Measurements from ENCODE around the gene PPARG.

Gene PPARG

DNA sequence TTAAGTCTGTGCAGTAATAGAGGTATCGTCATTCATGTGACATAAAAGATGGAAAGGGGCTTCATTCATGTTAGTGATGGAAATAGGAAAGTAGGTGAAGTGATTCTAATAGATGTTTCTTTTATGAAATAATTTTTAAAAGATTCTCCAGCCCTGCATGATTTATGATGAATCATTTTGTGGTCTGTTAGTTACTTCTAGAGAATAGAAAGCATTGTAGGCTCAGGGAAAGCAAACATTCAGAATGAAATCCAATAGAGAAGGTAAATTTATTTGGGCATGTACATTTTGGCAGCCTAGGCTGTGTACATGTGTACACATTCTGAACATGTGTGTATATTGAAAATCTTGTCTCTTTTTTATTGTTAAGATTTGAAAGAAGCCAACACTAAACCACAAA is 23.1 kb downstream of the PPARG start:
- DNase-seq (ENCODE audit: low spot score): no peak

DNA sequence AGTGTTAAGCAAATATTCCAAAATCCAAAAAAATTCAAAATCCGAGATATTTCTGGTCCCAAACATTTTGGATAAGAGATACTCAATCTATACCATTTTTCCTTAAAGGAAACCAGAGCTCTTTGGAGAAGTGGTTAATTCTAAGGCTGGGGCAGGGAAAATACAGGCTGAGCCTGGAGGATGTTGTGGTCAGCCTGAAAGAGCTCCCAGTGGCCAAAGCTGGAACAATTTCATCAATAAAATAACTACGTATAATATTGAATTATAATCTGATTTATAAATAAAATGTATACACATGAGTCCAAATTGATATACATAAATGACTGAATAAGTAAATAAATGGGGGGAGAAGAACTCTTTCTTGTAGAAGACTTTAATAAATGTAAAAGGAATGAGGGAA is 24.6 kb downstream of the PPARG start:
- DNase-seq (ENCODE audit: low spot score): no peak

DNA sequence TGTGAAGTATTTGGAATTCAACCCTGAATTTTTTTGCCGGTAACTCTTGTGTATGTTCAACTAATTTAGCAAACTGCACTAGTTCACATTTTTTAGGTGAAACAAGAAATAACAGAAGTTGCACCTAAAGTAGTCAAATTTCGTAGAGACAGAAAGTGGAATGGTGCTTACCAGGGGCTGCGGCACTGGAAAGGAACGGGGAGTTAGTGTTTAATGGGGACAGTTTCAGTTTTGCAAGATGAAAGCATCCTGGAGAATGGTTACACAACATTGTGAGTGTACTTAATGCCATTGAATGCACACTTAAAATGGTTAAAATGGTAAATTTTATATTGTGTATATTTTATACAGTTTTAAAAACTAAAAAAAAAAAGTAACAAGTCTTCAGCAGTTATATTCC is 27.4 kb downstream of the PPARG start:
- no peak for DNase-seq (ENCODE audit: low spot score)

DNA sequence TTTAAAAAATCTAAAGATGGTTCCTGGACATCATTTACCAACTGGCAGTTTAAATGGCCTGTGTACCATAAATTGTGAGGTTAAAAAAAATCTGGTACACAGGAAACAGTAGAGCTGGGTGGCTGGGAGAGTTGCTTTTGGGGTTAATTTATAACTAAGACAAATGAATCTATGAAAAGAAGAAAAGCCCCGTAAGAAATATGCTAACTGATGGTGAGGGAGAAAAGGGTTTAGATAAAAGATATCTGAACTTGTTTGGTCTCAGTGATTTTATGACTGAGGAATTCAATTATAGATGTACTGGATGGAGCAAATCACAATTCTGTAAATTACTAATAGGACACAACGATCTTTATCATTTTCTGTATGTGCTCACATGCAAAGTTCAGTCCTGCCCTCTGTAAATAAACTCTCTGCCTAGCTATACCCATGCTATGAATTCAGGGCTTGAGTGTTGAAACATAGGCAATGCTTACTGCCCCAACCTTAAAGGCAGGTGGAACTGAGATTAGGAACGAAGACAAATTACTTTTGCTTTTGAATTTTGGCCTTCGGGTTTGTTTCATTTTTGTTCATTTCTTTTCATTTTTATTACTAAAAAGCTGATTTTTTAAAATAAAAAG is 28.0 kb downstream of the PPARG start:
- no peak for DNase-seq (ENCODE audit: low spot score)

DNA sequence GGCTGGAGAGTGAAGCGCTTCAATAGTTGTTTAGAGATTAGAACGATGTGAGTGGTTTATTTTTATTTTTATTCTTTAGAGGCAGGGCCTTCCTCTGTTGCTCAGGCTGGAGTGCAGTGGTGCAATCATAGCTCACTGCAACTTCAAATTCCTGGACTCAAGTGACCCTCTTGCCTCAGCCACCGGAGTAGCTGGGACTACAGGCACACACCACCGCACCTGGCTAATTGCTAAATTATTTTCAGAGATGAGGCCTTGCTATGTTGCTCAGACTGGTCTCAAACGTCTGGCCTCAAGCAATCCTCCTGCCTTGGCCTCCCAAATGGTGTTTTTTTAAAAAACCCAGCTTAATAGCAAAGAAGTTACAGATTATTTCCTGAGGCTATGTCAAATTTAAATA is 29.0 kb downstream of the PPARG start:
- no peak for DNase-seq (ENCODE audit: low spot score)

DNA sequence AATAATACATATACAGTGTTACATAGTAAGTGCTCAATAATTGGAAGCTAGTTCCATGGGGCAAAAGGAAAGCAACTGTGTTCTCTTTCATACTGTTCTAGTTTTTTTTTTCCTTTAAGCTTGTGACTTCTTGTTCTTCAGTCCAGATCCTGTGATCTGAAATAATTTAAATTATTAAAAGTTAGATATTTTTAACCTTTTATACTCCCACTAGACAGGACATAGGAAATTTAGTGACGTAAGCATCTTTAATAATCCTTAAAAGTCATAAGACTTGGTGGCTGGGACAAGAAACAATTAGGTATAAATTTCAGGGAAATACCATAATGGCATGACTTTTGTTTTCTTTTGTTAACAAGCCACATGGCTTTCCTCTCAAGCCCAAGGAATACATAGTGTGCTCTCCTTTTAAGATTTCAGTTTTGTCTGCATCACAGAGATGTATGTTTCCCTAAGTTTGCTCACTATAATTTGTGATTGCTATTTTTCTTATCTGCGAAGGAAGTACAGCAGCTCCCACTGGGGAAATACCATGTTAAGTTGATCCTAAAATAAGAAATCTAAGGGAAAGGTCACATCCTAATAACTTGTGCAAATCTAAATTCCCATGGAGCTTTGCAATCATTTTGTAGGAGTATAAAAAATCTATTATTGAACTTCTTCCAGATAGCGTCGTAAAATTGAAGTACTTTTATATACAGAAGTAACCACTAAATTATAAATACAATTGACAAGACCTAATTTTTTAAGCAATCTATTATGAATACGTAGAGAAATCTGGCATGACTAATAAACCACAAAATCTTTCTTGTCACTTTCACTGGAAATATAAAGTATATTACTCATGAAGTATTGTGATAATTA is 30.1 kb downstream of the PPARG start:
- DNase-seq (ENCODE audit: low spot score): no peak

DNA sequence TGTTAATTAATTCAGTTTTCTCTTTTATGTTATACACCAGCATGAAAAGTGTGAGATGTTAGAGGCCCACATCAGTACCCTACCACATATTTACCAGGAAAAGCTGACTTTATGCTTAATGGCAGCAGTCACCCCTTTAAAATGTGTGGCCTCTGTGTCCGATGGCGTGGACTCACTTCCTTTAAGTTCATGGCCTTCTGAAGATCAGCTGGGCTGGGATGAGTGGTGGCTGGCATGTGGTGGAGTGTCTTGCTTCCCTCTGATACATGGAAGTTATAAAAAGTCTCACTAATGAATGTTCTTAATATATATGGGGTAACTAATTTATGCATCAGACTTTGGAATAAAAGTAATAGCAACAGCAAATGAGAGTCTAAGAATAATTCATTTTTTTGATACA is 32.1 kb downstream of the PPARG start:
- DNase-seq (ENCODE audit: low spot score): no peak

DNA sequence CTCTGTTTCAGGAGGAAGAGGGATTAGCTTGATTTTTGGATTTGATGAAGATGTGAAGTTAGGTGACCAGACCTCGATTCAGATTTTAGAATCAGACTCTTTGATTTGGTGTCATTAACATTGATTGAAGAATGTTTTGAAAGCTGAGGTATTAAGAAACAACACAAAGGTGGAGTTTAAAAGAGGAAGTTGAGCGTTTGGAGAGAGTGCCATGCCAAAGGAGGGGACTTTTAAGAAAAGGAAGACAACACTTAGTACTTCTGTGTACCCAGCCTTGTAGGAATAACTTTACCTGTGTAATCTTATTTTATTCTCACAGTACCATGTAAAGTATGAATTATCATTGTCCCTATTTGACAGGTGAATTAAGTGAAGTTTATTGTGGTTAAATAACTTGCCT is 34.4 kb downstream of the PPARG start:
- DNase-seq (ENCODE audit: low spot score): no peak

DNA sequence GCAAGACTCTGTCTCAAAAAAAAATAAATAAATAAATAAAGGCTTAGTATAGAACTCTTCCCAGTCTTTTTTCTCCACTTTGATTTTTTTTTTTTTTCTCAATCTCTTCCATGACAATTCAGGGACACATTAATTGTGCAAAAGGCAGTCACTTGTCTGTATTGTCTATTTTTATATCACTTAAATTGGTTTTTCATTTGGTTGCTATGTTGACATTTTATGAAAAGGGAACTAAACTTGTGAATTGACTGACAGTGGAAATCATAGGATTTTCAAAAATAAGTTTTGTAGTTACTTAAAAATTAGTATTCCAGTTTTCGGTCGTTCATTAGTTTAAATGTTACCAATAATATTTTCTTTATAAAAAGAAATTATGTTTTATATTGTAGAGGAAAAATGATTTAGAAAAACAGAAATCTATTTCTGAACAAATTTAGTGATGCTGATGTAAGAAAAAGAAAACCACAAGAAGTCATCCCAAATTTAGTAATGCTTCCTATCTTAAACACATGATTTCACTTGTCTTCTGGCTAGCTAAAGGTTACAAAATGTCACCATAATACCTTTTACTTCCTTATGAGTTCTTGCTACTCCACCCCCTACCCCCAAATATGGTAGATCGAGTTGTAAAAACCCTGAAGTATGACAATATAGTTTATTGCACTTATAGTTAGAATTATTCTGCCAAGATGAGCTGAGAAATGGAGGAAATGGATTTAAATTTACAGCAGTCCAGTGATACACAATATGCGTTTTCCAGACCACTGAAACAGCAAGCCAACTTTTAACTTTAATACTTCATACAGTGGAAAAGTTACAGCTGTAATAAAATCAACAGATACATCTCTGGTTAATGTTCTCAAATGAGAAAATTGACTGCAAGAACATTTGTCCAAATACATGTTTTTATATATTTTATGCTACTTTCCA is 37.0 kb downstream of the PPARG start:
- no peak for DNase-seq (ENCODE audit: low spot score)

DNA sequence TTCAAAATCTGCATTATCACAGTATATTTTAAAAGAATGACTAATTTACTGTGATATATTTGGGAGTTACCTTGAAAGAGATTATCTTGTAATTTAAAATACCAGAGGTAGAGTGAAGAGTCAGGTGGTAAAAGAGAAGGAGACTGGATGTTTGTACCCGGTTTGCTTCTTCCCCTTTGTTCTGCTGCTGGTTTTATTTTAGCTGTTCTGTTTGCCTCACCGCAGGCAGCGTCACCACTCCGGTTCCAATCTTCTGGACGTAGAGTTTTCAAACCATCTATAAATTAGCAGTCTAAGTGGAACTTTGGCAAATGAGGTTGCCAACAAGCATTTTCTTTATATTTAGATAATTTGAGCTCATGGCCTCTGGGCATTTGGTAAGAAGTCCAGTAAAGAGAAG is 38.2 kb downstream of the PPARG start:
- no peak for DNase-seq (ENCODE audit: low spot score)

DNA sequence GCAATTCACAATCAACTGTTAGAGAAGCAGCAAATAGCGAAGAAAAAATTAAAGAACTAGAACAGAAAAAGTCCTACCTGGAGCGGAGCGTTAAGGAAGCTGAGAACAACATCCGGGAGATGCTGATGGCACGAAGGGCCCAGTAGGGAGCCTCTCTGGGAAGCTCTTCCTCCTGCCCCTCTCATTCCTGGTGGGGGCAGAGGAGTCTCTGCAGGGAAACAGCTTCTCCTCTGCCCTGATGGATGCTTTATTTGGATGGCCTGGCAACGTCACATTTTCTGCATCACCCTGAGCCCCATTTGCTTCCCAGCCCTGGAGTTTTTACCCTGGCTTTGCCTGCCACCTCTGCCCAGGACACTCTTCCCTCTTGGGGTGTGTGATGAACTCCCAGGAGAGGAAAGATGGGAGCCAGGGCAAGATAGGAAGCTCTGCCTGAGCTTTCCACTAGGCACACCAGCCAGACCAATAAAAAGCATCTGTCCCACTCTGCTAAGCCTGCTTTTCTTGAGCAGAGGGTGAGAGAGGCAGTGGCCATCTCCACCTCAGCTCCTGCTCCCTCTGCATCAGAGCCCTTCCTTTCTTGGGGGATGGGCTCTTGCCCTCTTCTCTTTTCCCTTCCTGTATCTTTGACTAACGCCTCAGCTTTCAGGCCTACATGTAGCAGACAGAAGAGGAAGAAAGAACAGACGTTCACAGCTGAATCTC is 39.4 kb downstream of the PPARG start:
- no peak for DNase-seq (ENCODE audit: low spot score)

DNA sequence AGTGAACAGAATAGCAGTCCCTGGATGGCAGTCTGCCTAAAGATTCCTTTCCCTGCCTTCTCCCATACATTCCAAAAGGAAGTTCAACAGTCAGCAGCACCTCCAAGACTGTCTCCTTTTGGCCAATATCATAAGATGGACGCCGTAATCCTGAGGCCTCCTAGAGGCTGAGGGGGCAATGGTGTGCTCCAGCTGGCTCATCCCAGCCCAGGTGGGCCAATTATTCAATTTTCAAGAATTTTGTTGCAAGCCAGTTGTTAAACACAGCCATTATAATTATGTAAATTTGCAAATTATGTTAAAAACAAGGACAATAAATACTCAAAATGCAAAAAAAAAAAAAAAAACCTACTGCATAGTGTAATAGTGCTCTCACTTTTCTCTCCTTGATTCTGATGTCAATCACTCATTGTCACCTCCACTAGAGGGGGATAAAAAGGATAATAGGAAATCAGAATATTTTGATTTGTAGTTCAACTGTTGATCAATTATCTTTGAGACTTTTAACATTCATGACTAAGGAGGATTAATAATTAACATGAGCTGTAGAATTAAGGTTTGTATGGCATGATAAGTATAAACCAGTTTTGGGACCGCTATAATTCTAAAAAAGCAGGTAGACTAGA is 40.1 kb downstream of the PPARG start:
- DNase-seq (ENCODE audit: low spot score): no peak

DNA sequence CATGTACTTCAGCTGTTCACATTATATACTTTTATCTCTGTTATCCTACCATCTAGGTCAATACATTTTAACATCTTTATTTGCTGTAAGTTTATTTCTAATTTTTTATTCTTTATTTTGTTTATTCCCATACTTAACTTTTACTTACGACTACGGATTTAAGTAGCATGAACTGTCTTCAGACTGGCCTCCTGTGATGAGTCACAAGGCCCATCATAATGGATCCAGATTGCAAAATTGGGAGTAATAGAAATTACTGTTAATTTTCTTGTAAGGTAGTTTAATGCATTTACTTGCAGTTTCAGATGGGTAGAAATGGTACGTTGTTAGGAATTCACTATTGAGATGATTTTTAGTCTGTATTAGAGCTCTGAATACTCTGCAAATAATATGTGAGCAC is 45.9 kb downstream of the PPARG start:
- DNase-seq (ENCODE audit: low spot score): no peak

DNA sequence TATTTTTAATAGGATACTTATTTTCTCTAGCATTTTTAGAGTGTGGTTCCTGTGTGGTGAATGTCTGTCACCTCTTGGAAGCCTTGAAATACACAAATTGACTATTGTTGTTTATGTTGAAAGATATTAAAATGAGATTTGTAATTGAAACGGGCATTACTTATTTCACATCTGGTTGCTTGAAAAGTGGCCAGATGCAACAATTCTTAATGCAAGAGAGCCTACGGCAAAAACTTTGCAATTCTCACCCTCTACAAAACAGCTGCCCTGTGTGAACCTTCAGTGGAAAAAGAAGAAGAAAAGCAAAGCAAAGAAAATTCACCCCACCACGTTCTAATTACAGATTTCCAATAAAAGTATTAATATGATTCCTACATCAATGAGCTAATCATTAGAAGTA is 46.6 kb downstream of the PPARG start:
- DNase-seq (ENCODE audit: low spot score): no peak

DNA sequence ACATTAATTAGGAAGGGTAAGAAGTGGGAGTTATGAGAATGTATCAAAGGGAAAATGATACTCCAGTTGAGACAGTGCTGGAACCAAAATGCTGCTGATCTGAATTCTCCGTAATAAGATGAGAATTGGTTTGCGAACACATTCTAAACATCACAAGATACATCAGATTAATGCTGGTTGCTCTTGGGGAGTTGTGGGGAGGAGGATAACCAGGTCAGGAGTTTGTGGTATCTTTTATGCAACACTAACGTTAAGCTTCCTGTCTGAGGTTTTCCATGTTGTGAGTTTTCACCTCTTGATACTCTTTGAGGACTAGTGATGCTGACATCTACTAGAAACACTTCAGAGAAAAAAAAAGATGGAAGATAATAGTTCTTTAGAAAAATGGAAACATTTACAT is 47.2 kb downstream of the PPARG start:
- no peak for DNase-seq (ENCODE audit: low spot score)

DNA sequence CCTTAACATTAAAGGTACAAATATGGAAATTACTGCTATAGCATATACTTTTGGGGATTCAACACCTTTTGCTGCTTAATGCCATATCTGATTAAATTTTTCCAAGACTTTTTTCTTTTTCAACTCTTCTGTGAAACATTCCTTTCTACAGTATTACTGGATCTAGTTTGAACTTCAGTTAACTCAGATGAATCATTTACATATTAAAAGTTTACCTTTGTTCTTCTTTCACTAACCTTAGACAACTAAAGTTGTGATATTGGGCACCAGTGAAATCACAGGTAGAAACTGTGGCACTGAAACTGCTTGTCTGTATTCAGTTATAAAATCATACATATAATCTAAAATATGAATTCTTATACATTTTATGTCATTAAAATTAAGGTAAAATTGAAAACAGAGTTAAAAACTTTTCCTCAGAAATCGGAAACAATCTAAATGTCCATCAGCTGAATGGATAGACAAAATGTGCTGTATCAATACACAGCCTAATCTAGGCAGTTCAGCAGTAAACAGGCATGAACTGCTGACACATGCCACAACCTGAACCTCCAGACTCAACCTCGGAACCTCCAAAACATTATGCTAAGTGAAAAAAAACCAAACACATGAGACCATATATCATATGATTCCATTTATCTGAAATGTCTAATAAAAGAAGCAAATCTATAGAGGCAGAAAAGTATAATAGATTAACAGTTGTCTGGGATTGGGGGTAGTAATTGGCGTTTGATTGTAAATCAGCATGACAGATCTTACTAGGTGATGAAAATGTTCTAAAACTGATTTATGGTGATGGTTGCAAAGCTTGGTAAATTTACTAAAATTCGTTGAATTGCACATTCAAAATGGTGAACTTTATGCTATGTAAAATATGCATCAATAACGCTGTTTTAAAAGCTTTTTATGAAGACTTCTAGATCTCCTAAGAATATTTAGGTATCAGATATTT is 50.0 kb downstream of the PPARG start:
- no peak for DNase-seq (ENCODE audit: low spot score)

DNA sequence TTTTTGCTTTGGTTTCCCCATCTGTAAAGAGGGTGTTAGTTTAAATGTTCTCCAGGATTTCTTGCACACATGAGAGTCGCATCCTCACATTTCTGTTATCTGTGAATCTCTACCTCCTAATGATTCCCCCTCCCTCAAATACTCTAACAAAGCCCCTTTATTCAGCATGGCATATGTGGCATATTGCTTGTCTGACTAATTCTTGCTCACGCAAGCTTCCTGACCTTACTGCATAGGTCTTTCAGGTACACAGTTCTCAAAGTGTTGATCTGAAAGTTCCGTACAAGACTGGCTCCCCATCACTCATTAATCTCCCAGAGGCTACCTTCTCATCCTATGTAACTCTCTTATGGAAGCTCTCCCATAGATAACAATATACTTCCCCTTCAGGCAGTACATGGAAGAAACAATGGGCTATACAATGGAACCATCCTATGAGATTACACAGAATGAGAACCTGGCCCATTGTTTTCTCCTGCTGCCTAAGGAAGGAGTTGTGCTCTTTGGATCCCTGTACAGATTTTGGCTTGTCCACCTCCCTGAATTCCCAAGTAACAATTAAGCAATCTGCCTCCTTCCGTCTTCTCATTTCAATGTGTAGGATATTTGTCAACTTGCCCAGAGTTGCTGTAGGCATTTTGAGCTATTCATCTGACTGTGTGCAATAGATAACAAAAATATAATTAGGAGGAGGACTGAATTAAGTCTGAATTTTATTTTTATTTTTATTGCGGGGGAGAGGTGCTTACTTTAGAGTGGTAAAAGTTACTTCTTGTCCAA is 51.0 kb downstream of the PPARG start:
- no peak for DNase-seq (ENCODE audit: low spot score)

DNA sequence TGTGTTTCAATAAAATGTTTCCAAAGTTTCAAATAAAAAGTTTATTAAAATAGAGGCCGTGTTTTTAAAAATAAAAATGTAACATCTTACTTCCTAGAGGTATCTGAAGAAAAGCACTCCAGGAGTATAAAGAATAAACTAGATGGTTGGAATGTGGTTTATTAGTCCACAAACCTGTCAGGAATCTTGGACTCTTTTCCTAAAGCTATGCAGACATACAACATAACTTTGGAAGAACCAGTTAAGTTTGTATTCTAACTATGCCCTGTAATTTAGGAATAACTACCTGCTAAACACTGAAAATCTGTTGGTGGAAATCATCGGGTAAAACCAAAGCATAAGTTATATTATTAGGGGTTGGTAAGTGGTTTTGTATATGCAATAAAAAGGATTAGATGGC is 51.6 kb downstream of the PPARG start:
- DNase-seq (ENCODE audit: low spot score): no peak

DNA sequence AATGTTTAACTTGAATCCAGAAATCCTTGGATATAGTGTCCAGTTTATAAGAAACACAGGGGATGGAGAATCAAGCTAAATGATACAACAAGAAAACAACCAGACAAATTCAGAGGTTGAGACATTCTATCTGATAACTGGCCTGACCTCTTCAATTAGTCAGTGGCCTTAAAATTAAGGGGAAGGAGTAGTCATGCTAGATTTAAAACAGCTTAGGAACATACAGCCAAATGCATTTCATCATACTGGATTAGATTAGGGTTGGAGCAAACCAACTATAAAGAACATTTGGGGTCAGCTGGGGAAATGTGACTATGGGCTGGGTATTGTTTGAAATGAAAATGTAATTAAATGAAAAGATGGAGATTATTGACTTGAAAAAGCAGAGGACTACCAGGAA is 53.3 kb downstream of the PPARG start:
- no peak for DNase-seq (ENCODE audit: low spot score)

DNA sequence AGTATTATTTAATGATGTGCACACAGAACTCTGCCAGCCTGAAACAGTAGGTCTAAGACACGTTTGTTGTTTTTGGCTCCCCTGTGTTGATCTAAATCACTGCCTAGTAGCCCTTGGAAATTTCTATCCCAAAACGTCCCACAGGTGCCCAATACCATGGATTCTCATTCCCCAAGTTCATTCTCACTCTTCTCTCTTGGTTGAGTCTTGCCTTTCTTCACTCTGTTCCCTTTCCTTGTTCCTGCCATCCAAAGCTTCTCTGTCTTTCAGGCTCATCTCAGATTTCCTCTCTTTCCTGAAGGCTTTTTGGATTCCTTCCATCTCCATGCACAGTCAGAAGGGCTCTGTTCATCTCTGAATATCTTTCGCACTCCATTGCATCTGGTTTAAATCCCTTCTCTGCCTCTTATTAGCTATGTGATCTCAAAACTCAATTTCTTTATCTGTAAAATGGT is 54.2 kb downstream of the PPARG start:
- DNase-seq (ENCODE audit: low spot score): no peak
